Endodermal cell (in vitro differentiated cells): ENCODE results near the gene RPLP2. TPM values are rescaled to one million over a fixed set of nuclear protein-coding genes. Genes with fewer than 3 reads are reported as not detected.

Source experiments
- DNase-seq: peaks from one replicate; pipeline ENCODE4 v3.0.0-alpha.2; 2017
- H3K27ac ChIP-seq: 2 replicates; pipeline ENCODE4 v1.5.1; 2013; ENCODE audit warnings: mild to moderate bottlenecking, low read depth, low read length, moderate library complexity
- H3K27me3 ChIP-seq: 2 replicates; pipeline ENCODE4 v1.6.1; 2013; ENCODE audit warnings: mild to moderate bottlenecking, low read length, moderate library complexity; ENCODE audit not compliant: insufficient read depth, control insufficient read depth, poor library complexity, severe bottlenecking
- H3K36me3 ChIP-seq: 2 replicates; pipeline ENCODE4 v1.7.0; 2013; ENCODE audit warnings: mild to moderate bottlenecking, low read length, moderate library complexity; ENCODE audit not compliant: control insufficient read depth, insufficient read depth
- H3K4me1 ChIP-seq: one replicate; pipeline ENCODE4 v1.7.0; 2013; ENCODE audit warnings: low read length; ENCODE audit not compliant: control insufficient read depth, insufficient read depth
- H3K4me3 ChIP-seq: 2 replicates; pipeline ENCODE4 v1.5.1; 2013; ENCODE audit warnings: mild to moderate bottlenecking, low read length, moderate library complexity
- H3K9ac ChIP-seq: 2 replicates; pipeline ENCODE4 v1.6.1; 2013; ENCODE audit warnings: mild to moderate bottlenecking, low read length, moderate library complexity; ENCODE audit not compliant: poor library complexity, severe bottlenecking; ENCODE audit errors: extremely low read depth
- H3K9me3 ChIP-seq: 2 replicates; pipeline ENCODE4 v1.6.1; 2013; ENCODE audit warnings: mild to moderate bottlenecking, low read length, moderate library complexity; ENCODE audit not compliant: control insufficient read depth
- H3K27ac Mint-ChIP-seq: 2 replicates; pipeline ENCODE4 v1.8.0; 2020; ENCODE audit warnings: mixed read lengths
- H3K27me3 Mint-ChIP-seq: 2 replicates; pipeline ENCODE4 v1.8.0; 2021; ENCODE audit warnings: mild to moderate bottlenecking, mixed read lengths; ENCODE audit not compliant: insufficient read depth
- H3K36me3 Mint-ChIP-seq: 2 replicates; pipeline ENCODE4 v1.8.0; 2020; ENCODE audit warnings: low read depth, mixed read lengths
- H3K4me1 Mint-ChIP-seq: 2 replicates; pipeline ENCODE4 v1.8.0; 2020; ENCODE audit warnings: mixed read lengths
- H3K4me3 Mint-ChIP-seq: 2 replicates; pipeline ENCODE4 v1.8.0; 2020; ENCODE audit warnings: mild to moderate bottlenecking, moderate library complexity, mixed read lengths
- H3K9me3 Mint-ChIP-seq: 2 replicates; pipeline ENCODE4 v1.8.0; 2020; ENCODE audit warnings: mild to moderate bottlenecking, mixed read lengths
- WGBS, 2 experiments: methylation state at CpG; one replicate each; pipeline versions ENCODE4 v1.1.5 to v1.1.7; 2013; ENCODE audit warnings: missing lambda C conversion rate in 2 of 2, mixed read lengths in 1 of 2; ENCODE audit not compliant: insufficient coverage in 1 of 2, insufficient read length in 1 of 2; 5-methylcytosine and 5-hydroxymethylcytosine counted together
- total RNA-seq, 2 donors: library from RNA; stranded (reverse); fragmentation: NEBNext Ultra II Directional in 1 of 2; extraction: Animal tissue kit (Norgen Biotek cat#: 25700) in 1 of 2; gene quantifications; 2 replicates in 1 of 2; 3 replicates in 1 of 2; pipeline ENCODE4 v1.2.1, GENCODE V29; 2021
- TF ChIP-seq, protein P1 (sequence below): fragments of 200-600 bp; sonication (generic); conservative IDR thresholded peaks from 2 replicates; pipeline ENCODE4 v1.5.0; 2021; ENCODE audit warnings: antibody characterized with exemption, mild to moderate bottlenecking

Gene RPLP2
- total RNA-seq, 2 donors from 2014 or later = 1,966 to 2,020 TPM

- 94 to 100% methylated on average over 5 to 11 of the region's 11 CpGs for WGBS, 2 experiments
- H3K36me3 ChIP-seq = peaks cover 52% of the 10 kb centered on the region
- no peak overlapping the region for H3K4me3 ChIP-seq
- no peak overlapping the region for H3K27ac ChIP-seq
- no peaks in the 10 kb centered on the region for H3K4me1 ChIP-seq
- Mint-ChIP-seq H3K4me1 (no peaks in the 10 kb centered on the region), H3K27ac (no peak overlapping the region), H3K36me3 (peaks cover 60% of the 10 kb centered on the region), H3K27me3 (no peaks in the 10 kb centered on the region), H3K4me3 (no peak overlapping the region), H3K9me3 (no peaks in the 10 kb centered on the region)
- H3K9me3 ChIP-seq = no peaks in the 10 kb centered on the region
- no peak overlapping the region for H3K9ac ChIP-seq
- TF ChIP-seq, protein P1, sequence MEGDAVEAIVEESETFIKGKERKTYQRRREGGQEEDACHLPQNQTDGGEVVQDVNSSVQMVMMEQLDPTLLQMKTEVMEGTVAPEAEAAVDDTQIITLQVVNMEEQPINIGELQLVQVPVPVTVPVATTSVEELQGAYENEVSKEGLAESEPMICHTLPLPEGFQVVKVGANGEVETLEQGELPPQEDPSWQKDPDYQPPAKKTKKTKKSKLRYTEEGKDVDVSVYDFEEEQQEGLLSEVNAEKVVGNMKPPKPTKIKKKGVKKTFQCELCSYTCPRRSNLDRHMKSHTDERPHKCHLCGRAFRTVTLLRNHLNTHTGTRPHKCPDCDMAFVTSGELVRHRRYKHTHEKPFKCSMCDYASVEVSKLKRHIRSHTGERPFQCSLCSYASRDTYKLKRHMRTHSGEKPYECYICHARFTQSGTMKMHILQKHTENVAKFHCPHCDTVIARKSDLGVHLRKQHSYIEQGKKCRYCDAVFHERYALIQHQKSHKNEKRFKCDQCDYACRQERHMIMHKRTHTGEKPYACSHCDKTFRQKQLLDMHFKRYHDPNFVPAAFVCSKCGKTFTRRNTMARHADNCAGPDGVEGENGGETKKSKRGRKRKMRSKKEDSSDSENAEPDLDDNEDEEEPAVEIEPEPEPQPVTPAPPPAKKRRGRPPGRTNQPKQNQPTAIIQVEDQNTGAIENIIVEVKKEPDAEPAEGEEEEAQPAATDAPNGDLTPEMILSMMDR = no peak
- DNase-seq = no peak
- no peaks in the 10 kb centered on the region for H3K27me3 ChIP-seq
Measured at GRCh38 chr11:766106-766935, 43.4 kb upstream of the RPLP2 start.

DNA sequence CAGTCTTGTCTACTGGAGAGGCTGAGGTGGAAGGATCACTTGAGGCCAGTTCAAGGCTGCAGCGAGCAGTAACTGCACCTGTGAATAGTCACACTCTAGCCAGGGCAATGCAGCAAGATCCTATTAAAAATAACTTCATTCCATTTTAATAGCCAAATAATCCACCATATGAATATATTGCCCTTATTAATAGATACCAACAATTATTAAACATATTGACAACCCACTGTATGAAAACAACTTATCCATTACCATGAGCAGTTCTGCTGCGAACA is 42.9 kb upstream of the RPLP2 start:
- TF ChIP-seq, protein P1 = no peak
- Mint-ChIP-seq H3K36me3 (peaks cover 55% of the 10 kb centered on the region), H3K27ac (no peak overlapping the region), H3K27me3 (no peaks in the 10 kb centered on the region), H3K4me3 (no peak overlapping the region), H3K4me1 (no peaks in the 10 kb centered on the region), H3K9me3 (no peaks in the 10 kb centered on the region)
- H3K4me3 ChIP-seq = no peak overlapping the region
- H3K27ac ChIP-seq = no peak overlapping the region
- no peak for DNase-seq
- 93 to 100% methylated on average over 2 of the region's 2 CpGs for WGBS, 2 experiments
- H3K36me3 ChIP-seq = peaks cover 53% of the 10 kb centered on the region
- no peaks in the 10 kb centered on the region for H3K9me3 ChIP-seq
- no peak overlapping the region for H3K9ac ChIP-seq
- no peaks in the 10 kb centered on the region for H3K27me3 ChIP-seq
- no peaks in the 10 kb centered on the region for H3K4me1 ChIP-seq

DNA sequence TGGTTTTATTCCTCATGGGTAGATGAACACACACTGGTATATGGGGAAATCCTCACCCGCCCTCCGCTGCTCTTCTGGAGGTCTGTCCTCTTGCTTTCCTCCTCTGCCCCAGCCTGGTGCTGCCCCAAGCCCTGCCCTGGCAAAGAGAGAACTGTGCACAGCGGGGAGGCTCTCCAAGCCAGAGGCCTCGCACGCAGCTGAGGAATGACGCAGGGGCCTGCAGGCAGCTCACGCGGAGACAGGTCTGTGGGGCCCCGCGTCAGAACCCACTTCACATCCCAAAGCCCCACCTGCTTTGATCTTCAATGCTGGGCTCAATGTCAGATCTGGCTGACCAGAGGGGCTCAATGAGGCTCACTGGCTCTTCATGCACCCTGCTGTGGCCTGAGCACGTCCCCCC is 42.5 kb upstream of the RPLP2 start:
- Histone ChIP-seq H3K27me3 (no peaks in the 10 kb centered on the region), H3K9me3 (no peaks in the 10 kb centered on the region), H3K9ac (no peak overlapping the region), H3K27ac (no peak overlapping the region), H3K4me3 (no peak overlapping the region), H3K36me3 (peaks cover 52% of the 10 kb centered on the region), H3K4me1 (no peaks in the 10 kb centered on the region)
- TF ChIP-seq, protein P1 = no peak
- DNase-seq = no peak
- 95 to 96% methylated on average over 7 to 11 of the region's 11 CpGs for WGBS, 2 experiments
- H3K4me1 Mint-ChIP-seq = no peaks in the 10 kb centered on the region
- H3K27ac Mint-ChIP-seq = no peak overlapping the region
- peaks cover 53% of the 10 kb centered on the region for H3K36me3 Mint-ChIP-seq
- no peaks in the 10 kb centered on the region for H3K9me3 Mint-ChIP-seq
- no peak overlapping the region for H3K4me3 Mint-ChIP-seq
- no peaks in the 10 kb centered on the region for H3K27me3 Mint-ChIP-seq
